Heart left ventricle (tissue), 13 donors: Measurements from ENCODE around the gene SPDYE3.
A peak's percentile ranks its signal among the peaks of the same experiment; 100 is the strongest.

Experiments
- POLR2A ChIP-seq, 2 donors: fragments of 450-650 bp; IDR thresholded peaks; one replicate each; pipeline ENCODE4 v1.6.1; 2017; ENCODE audit warnings: antibody characterized with exemption in 2 of 2, mild to moderate bottlenecking in 2 of 2, moderate library complexity in 2 of 2
- TF ChIP-seq, protein P1 (sequence below), 12 donors: fragments of 200-600 bp; sonication (generic) in 4 of 12; IDR thresholded peaks; one replicate each; pipeline versions ENCODE4 v1.5.0 to v1.8.0; 2018 to 2022; ENCODE audit warnings: antibody characterized with exemption in 12 of 12, mild to moderate bottlenecking in 5 of 12
- donor health status: ischemic (EF 13 %, LVEDD 7.1; RV severe dilation, severe dysfunction).
- donor health status: DM: no; HTN: yes; CAD: no.
- donor health status: DM: no; HTN: no; CAD: no.
- donor health status: ischemic (EF 25% LVEDD 6.9; RV normal size, moderate dysfunction).
- donor health status: ischemic (EF 25% LVEDD 5.7; RV mildly dilated, moderate dysfunction).
- donor health status: ischemic (EF 35%, LVEDD 5.7; RV mildly dilated, moderate dysfunction).
- donor health status: nonischemic (EF 11% LVEDD 7.7; RV severe dilation, severe dysfunction).
- donor health status: DM: yes; HTN: yes; CAD: no.
- donor health status: PGD.
- donor health status: ischemic (EF 29% LVEDD 5.4; RV normal size, mild dysfunction).
- donor health status: nonischemic (EF 23%, LVEDD 6.1; RV moderate dilation, normal function).

DNA sequence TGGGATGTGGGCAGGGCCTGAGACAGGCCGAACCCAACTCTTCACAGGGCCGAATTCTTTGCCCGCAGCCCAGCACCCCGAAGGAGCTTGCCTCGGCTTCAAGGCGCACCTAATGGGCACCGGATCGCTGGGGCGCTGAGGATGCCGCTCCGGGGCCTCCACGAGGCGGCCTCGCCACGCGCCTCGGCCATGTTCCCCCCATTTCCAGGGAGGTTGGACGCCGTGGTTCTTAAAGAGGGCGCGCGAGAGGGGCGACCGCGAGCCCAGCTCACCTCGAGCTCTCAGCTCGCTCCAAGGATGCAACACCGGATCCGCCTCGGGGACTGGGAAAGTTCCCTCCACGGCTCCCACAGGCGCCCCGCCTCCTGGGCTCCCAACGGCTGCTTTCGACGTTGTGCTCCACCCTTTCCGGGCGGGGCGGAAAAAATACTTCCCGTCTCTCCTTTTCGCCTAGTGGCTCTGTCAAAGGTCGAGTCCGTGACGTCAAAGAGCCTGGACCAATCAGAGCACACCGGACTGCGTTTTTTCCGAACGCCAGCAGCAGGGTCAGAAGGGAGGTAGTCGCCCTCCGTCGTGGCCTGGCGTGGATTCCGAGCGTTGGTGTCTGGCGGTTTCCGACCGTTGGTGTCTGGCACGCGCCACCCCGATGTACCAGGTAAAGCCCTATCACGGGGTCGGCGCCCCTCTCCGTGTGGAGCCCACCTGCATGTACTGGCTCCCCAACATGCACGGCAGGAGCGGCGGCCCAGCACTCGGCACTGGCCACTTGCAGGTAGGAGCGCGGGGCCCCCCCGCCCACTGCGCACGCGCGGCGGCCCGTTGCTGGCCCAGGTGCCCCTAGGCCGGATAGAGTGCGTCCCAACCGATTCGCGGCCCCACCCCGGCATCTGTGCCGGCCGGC, 28.3 kb downstream of the SPDYE3 start:
- TF ChIP-seq, protein P1, sequence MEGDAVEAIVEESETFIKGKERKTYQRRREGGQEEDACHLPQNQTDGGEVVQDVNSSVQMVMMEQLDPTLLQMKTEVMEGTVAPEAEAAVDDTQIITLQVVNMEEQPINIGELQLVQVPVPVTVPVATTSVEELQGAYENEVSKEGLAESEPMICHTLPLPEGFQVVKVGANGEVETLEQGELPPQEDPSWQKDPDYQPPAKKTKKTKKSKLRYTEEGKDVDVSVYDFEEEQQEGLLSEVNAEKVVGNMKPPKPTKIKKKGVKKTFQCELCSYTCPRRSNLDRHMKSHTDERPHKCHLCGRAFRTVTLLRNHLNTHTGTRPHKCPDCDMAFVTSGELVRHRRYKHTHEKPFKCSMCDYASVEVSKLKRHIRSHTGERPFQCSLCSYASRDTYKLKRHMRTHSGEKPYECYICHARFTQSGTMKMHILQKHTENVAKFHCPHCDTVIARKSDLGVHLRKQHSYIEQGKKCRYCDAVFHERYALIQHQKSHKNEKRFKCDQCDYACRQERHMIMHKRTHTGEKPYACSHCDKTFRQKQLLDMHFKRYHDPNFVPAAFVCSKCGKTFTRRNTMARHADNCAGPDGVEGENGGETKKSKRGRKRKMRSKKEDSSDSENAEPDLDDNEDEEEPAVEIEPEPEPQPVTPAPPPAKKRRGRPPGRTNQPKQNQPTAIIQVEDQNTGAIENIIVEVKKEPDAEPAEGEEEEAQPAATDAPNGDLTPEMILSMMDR (IDR thresholded peaks at IDR 0.05), result peak in 1 of 12 donors; percentile 3
- peak; percentile 84 to 99 for TF ChIP-seq POLR2A (IDR thresholded peaks at IDR 0.05)
